Thoracic aorta (tissue), 2 donors: Measurements from ENCODE around the gene CHMP4B. TPM values are rescaled to one million over a fixed set of nuclear protein-coding genes. Genes with fewer than 3 reads are reported as not detected.

ENCODE experiments used
- ATAC-seq: fragments of 150-250 bp; one replicate; pipeline ENCODE4 v1.8.0; 2017; ENCODE audit warnings: low read depth; ENCODE audit not compliant: insufficient number of reproducible peaks, low FRiP score
- DNase-seq: peaks from one replicate; pipeline ENCODE4 v3.0.0-alpha.2; 2020; ENCODE audit warnings: low spot score
- H3K27ac ChIP-seq, 2 donors: fragments of 200-600 bp; sonication (generic); 1 replicate in 1 of 2; 2 replicates in 1 of 2; pipeline ENCODE4 v1.5.1; 2016; ENCODE audit warnings: mild to moderate bottlenecking in 2 of 2, moderate library complexity in 2 of 2
- H3K27me3 ChIP-seq: fragments of 200-600 bp; sonication (generic); replicated peaks from 2 replicates; pipeline ENCODE4 v1.6.0; 2016; ENCODE audit warnings: mild to moderate bottlenecking; ENCODE audit not compliant: insufficient read depth
- H3K36me3 ChIP-seq: fragments of 200-600 bp; sonication (generic); one replicate; pipeline ENCODE4 v1.5.1; 2016
- H3K4me1 ChIP-seq, 2 donors: fragments of 200-600 bp; sonication (generic); 1 replicate in 1 of 2; 2 replicates in 1 of 2; pipeline versions ENCODE4 v1.5.1 to v1.6.0; 2016; ENCODE audit warnings: low read depth in 2 of 2, mild to moderate bottlenecking in 1 of 2; ENCODE audit not compliant: control insufficient read depth in 1 of 2
- H3K4me3 ChIP-seq: fragments of 200-600 bp; sonication (generic); 2 replicates; pipeline ENCODE4 v1.5.1; 2016; ENCODE audit warnings: mild to moderate bottlenecking
- H3K9me3 ChIP-seq: fragments of 200-600 bp; sonication (generic); 2 replicates; pipeline ENCODE4 v1.5.1; 2016
- total RNA-seq, 2 donors: library from RNA; depleted of rRNA; stranded (reverse); fragments of >200 nt; gene quantifications; one replicate each; pipeline versions ENCODE4 v1.1.0 to v1.2.3, GENCODE V29; 2016
- TF ChIP-seq, protein P1 (sequence below): fragments of 200-600 bp; sonication (generic); IDR thresholded peaks from one replicate; pipeline ENCODE4 v1.5.1; 2019; ENCODE audit warnings: antibody characterized with exemption

CHMP4B gene
- total RNA-seq, 2 donors from 2014 or later = 69.5 to 104 TPM

DNA sequence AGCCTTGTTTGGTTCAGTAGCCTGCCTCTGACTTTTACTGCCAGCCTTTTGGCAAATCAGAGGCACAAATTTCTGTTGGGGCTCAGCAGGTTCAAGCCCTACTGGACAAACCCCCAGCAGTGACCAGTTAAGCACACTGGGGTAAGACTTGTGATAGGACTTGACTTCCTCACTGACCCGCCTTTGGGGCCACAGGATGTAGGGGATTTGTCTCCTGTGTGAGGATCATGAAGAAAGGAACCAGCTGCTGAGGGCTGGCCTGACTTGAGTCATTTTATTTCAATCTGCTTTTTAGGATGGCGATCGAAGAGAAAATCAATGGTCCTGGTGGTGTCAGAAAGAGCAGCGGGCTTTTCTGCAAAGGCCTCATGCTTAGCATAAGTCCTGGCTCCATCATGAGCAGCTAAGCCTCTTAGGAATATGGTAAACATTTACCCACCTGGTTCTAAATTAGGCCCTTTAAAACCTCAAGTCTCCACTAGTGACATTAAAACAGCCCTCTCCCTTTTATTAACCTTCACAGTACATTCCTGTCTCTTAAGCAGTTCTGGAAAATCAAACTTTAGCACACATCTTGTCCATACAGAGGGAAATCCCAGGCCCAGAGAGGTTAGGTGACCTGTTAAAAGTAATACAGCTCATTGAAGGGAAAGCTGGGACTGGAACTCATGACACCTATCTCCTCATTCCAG is 16.6 kb downstream of the CHMP4B start:
- Histone ChIP-seq H3K27ac (peak overlapping the region; percentile 40 to 74), H3K36me3 (no peaks in the 10 kb centered on the region), H3K4me1 (peaks cover 51 to 76% of the 10 kb centered on the region in 2 donors), H3K4me3 (no peak overlapping the region), H3K27me3 (no peaks in the 10 kb centered on the region), H3K9me3 (no peaks in the 10 kb centered on the region)
- DNase-seq = no peak
- ATAC-seq = no peak
- TF ChIP-seq, protein P1, sequence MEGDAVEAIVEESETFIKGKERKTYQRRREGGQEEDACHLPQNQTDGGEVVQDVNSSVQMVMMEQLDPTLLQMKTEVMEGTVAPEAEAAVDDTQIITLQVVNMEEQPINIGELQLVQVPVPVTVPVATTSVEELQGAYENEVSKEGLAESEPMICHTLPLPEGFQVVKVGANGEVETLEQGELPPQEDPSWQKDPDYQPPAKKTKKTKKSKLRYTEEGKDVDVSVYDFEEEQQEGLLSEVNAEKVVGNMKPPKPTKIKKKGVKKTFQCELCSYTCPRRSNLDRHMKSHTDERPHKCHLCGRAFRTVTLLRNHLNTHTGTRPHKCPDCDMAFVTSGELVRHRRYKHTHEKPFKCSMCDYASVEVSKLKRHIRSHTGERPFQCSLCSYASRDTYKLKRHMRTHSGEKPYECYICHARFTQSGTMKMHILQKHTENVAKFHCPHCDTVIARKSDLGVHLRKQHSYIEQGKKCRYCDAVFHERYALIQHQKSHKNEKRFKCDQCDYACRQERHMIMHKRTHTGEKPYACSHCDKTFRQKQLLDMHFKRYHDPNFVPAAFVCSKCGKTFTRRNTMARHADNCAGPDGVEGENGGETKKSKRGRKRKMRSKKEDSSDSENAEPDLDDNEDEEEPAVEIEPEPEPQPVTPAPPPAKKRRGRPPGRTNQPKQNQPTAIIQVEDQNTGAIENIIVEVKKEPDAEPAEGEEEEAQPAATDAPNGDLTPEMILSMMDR = no peak

DNA sequence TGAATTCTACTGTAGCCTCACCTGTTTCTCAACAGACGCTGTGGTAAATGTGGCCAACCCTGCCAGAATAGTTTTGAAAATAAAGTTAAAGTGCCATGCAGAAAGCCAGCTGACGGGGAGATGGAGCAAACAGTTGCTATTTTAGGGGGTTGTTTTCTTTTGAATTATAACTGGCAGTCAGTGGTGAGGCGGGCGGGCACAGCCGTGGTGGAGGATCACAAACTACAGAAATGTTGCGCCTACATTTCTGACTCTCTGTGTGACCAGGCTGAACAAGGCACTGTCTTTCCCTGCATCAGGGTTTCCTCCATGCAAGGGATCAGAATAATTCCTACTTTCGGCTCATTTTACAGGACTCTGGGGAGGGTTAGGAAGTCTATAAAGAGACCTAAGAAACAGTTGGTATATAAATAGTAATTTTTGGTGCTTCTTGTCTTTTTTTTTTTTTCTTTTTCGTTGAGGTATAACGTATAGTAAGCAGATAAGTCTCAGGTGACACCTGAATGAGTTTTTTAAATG is 17.2 kb downstream of the CHMP4B start:
- H3K9me3 ChIP-seq = no peaks in the 10 kb centered on the region
- no peak overlapping the region for H3K4me3 ChIP-seq
- no peak for ATAC-seq
- peak overlapping the region; percentile 40 to 74 for H3K27ac ChIP-seq
- no peak for DNase-seq
- TF ChIP-seq, protein P1 = no peak
- H3K27me3 ChIP-seq = no peaks in the 10 kb centered on the region
- peaks cover 51 to 82% of the 10 kb centered on the region in 2 donors for H3K4me1 ChIP-seq
- H3K36me3 ChIP-seq = no peaks in the 10 kb centered on the region

DNA sequence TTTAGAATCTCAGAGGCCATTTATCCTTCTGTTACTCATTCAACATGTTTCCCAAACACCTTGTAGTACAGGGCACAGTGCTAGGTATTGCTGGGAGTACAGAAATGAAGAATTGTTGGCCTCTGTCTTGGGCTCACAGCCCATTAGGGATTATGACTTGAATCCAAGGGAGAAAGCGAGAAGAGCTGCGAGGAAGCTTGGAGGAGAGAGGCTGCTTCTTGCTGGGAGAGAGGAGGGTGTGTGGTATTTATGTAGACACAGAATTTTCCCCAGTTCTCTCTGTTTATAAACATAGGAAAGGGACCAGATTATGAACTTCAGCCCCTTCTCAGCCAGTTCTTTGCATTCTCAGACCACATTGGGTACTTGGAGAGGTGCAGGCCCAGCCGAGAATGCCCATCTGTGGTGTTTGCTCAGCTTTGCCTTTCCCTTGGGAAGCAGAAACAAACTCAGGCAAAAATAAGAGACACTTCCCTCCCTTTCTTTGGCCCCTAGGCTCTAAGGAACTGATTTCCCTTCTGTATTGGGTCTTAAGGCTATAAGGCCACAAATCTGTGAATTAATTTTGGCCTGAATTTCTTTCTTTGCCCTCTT is 17.9 kb downstream of the CHMP4B start:
- ATAC-seq (no peak), DNase-seq (no peak)
- Histone ChIP-seq H3K27me3 (no peaks in the 10 kb centered on the region), H3K27ac (peak overlapping the region; percentile 40 to 74), H3K4me3 (no peak overlapping the region), H3K36me3 (no peaks in the 10 kb centered on the region), H3K4me1 (peaks cover 51 to 87% of the 10 kb centered on the region in 2 donors), H3K9me3 (no peaks in the 10 kb centered on the region)
- TF ChIP-seq, protein P1 = no peak

DNA sequence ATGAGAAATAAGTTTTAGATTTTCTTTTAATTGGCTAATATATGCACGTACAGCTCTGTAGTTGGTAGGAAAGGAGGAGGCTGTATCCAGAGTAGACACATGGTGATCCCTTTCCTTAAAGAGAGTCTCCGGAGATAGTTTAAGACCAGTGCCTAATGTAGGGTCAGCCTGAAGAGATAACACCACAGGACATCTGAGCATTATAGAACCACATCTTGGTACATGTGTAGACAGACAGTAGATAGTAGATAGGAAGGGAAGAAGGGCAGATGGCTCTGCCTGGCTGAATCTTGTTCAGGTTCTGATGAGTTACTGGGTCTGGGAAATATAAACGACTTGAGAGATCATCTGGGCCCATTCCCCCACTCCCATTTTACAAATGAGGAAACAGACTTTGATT is 18.5 kb downstream of the CHMP4B start:
- DNase-seq = no peak
- TF ChIP-seq, protein P1 = no peak
- H3K27me3 ChIP-seq = no peaks in the 10 kb centered on the region
- H3K4me3 ChIP-seq = no peak overlapping the region
- peak overlapping the region; percentile 40 to 74 for H3K27ac ChIP-seq
- peaks cover 51 to 87% of the 10 kb centered on the region in 2 donors for H3K4me1 ChIP-seq
- no peak for ATAC-seq
- H3K36me3 ChIP-seq = no peaks in the 10 kb centered on the region
- no peaks in the 10 kb centered on the region for H3K9me3 ChIP-seq

DNA sequence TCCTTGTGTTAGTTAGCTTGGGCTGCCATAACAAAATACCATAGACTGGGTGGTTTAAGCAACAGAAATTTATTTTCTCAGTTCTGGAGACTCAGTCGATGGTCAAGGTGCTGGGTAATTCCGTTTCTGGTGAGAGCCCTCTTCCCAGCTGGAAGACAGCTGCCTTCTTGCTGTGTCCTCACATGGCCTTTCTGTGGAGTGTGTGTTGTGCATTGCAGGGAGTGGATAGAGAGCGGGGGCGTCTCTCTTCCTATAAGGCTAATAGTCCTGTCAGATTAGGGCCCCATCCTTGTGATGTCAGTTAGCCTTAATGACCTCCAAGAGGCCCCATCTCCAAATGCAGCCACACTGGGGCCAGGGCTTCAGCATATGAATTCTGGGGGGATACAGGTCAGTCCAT is 19.2 kb downstream of the CHMP4B start:
- no peaks in the 10 kb centered on the region for H3K9me3 ChIP-seq
- ATAC-seq (no peak), DNase-seq (no peak)
- peak overlapping the region; percentile 24 to 40 for H3K27ac ChIP-seq
- TF ChIP-seq, protein P1 = no peak
- H3K36me3 ChIP-seq = no peaks in the 10 kb centered on the region
- H3K4me3 ChIP-seq = no peak overlapping the region
- H3K4me1 ChIP-seq = peaks cover 51 to 83% of the 10 kb centered on the region in 2 donors
- H3K27me3 ChIP-seq = no peaks in the 10 kb centered on the region
